Activated CD8-positive, alpha-beta memory T cell treated with anti-CD3 and anti-CD28 coated beads, Interleukin-2, amount 50 U/mL, for 24 hours (primary cell): ENCODE results near the gene TFIP11.
"Not testable (repeated sequence)": the region's sequence is repeated elsewhere in the genome, so short reads cannot be mapped to it uniquely, and the experiment has no call there.

ENCODE experiments used
- DNase-seq: peaks from one replicate; pipeline ENCODE4 v3.0.0-alpha.2; 2020; ENCODE audit errors: extremely low read depth

The TFIP11 gene

GRCh38 chr22:26541167-26541819 is 29.0 kb upstream of the TFIP11 start:
- DNase-seq: no peak

- no peak for DNase-seq
These were observed 27.8 kb upstream of the TFIP11 start for GRCh38 chr22:26540119-26540518.

GRCh38 chr22:26536762-26537134 is 24.5 kb upstream of the TFIP11 start:
- DNase-seq: no peak

- DNase-seq: no peak
These were observed 23.9 kb upstream of the TFIP11 start for GRCh38 chr22:26536056-26536761.

GRCh38 chr22:26535603-26535908 is 23.3 kb upstream of the TFIP11 start:
- no peak for DNase-seq

- no peak for DNase-seq
These were observed 22.8 kb upstream of the TFIP11 start for GRCh38 chr22:26534874-26535602.

GRCh38 chr22:26534171-26534855 is 22.0 kb upstream of the TFIP11 start:
- no peak for DNase-seq

- no peak for DNase-seq
These were observed 17.1 kb upstream of the TFIP11 start for GRCh38 chr22:26529345-26529744.

- not testable (repeated sequence) for DNase-seq
These were observed 16.2 kb upstream of the TFIP11 start for GRCh38 chr22:26528518-26528917.

- DNase-seq: no peak
These were observed 15.5 kb upstream of the TFIP11 start for GRCh38 chr22:26527574-26528465.

- no peak for DNase-seq
These were observed 14.9 kb upstream of the TFIP11 start for GRCh38 chr22:26527167-26527566.

GRCh38 chr22:26525946-26526564 is 13.8 kb upstream of the TFIP11 start:
- DNase-seq: no peak

- DNase-seq: no peak
These were observed 12.6 kb upstream of the TFIP11 start for GRCh38 chr22:26524870-26525269.

- DNase-seq: no peak
These were observed 10.3 kb upstream of the TFIP11 start for GRCh38 chr22:26522592-26522991.

GRCh38 chr22:26522012-26522411 is 9.7 kb upstream of the TFIP11 start:
- DNase-seq: no peak

- DNase-seq: no peak
These were observed 5.2 kb upstream of the TFIP11 start for GRCh38 chr22:26517429-26517828.

- DNase-seq: no peak
These were observed 4.2 kb upstream of the TFIP11 start for GRCh38 chr22:26516503-26516902.

- no peak for DNase-seq
These were observed 3.7 kb upstream of the TFIP11 start for GRCh38 chr22:26515931-26516330.

GRCh38 chr22:26514419-26515161 is 2.3 kb upstream of the TFIP11 start:
- no peak for DNase-seq

- DNase-seq: no peak
These were observed 1.6 kb upstream of the TFIP11 start for GRCh38 chr22:26513838-26514237.
